SJCRH30 (cell line): ENCODE data around the gene DACT3. TPM values are rescaled to one million over a fixed set of nuclear protein-coding genes. Genes with fewer than 3 reads are reported as not detected.

ENCODE experiments used
- DNase-seq, 2 experiments: peaks; one replicate each; pipeline ENCODE4 v3.0.0-alpha.2; 2015 to 2020
- H3K27ac ChIP-seq: fragments of 250-450 bp; sonication (Bioruptor Pico); 2 replicates; pipeline ENCODE4 v1.5.1; 2020; ENCODE audit warnings: mild to moderate bottlenecking, moderate library complexity
- H3K27me3 ChIP-seq: fragments of 250-450 bp; sonication (Bioruptor Pico); 2 replicates; pipeline ENCODE4 v1.5.1; 2020; ENCODE audit warnings: mild to moderate bottlenecking, moderate library complexity
- H3K36me3 ChIP-seq: fragments of 250-450 bp; sonication (Bioruptor Pico); 2 replicates; pipeline ENCODE4 v1.5.1; 2020; ENCODE audit warnings: mild to moderate bottlenecking, moderate library complexity
- H3K4me1 ChIP-seq: fragments of 250-450 bp; sonication (Bioruptor Pico); 2 replicates; pipeline ENCODE4 v1.5.1; 2020; ENCODE audit warnings: mild to moderate bottlenecking, moderate library complexity
- H3K4me3 ChIP-seq: fragments of 250-450 bp; sonication (Bioruptor Pico); 2 replicates; pipeline ENCODE4 v1.5.1; 2020; ENCODE audit warnings: mild to moderate bottlenecking, moderate library complexity
- H3K9me3 ChIP-seq: fragments of 250-450 bp; sonication (Bioruptor Pico); replicated peaks from 2 replicates; pipeline ENCODE4 v1.5.1; 2020; ENCODE audit warnings: mild to moderate bottlenecking, moderate library complexity
- total RNA-seq: library from RNA; depleted of rRNA; stranded (reverse); fragments of >200 nt; shearing (Covaris generic); gene quantifications from 2 replicates; pipeline ENCODE4 v1.2.3, GENCODE V29; 2014

DACT3 gene
- total RNA-seq, 1 experiment from 2014 or later: 2.6 TPM

GRCh38 chr19:46650445-46650844, 10.5 kb downstream of the DACT3 start:
- Histone ChIP-seq H3K4me1 (no peaks in the 10 kb centered on the region; the same call in none of the 2 replicates), H3K4me3 (no peak overlapping the region), H3K27ac (no peak overlapping the region), H3K9me3 (no peaks in the 10 kb centered on the region), H3K27me3 (no peaks in the 10 kb centered on the region), H3K36me3 (no peaks in the 10 kb centered on the region)
- DNase-seq: no peak

GRCh38 chr19:46648961-46649960, 11.7 kb downstream of the DACT3 start:
- H3K9me3 ChIP-seq: no peaks in the 10 kb centered on the region
- no peak overlapping the region for H3K4me3 ChIP-seq
- H3K27me3 ChIP-seq: no peaks in the 10 kb centered on the region
- no peak overlapping the region for H3K27ac ChIP-seq
- H3K36me3 ChIP-seq: no peaks in the 10 kb centered on the region
- no peak for DNase-seq
- no peaks in the 10 kb centered on the region; the same call in 1 of the 2 replicates for H3K4me1 ChIP-seq

- H3K4me3 ChIP-seq: no peak overlapping the region
- H3K9me3 ChIP-seq: no peaks in the 10 kb centered on the region
- H3K27me3 ChIP-seq: no peaks in the 10 kb centered on the region
- no peak for DNase-seq
- H3K36me3 ChIP-seq: no peaks in the 10 kb centered on the region
- no peak overlapping the region for H3K27ac ChIP-seq
- H3K4me1 ChIP-seq: no peaks in the 10 kb centered on the region
These were observed 12.7 kb downstream of the DACT3 start for GRCh38 chr19:46648060-46648960.

GRCh38 chr19:46646402-46646801, 14.6 kb downstream of the DACT3 start:
- no peaks in the 10 kb centered on the region for H3K4me1 ChIP-seq
- H3K4me3 ChIP-seq: no peak overlapping the region
- no peaks in the 10 kb centered on the region for H3K36me3 ChIP-seq
- H3K27me3 ChIP-seq: no peaks in the 10 kb centered on the region
- no peak overlapping the region for H3K27ac ChIP-seq
- no peak for DNase-seq
- no peaks in the 10 kb centered on the region for H3K9me3 ChIP-seq

GRCh38 chr19:46644720-46645119, 16.3 kb downstream of the DACT3 start:
- Histone ChIP-seq H3K9me3 (no peaks in the 10 kb centered on the region), H3K27me3 (no peaks in the 10 kb centered on the region), H3K27ac (no peak overlapping the region), H3K4me3 (no peak overlapping the region), H3K4me1 (peaks cover 3% of the 10 kb centered on the region), H3K36me3 (no peaks in the 10 kb centered on the region)
- DNase-seq: no peak

- no peak for DNase-seq
- Histone ChIP-seq H3K36me3 (no peaks in the 10 kb centered on the region), H3K4me3 (no peak overlapping the region), H3K27ac (no peak overlapping the region), H3K9me3 (no peaks in the 10 kb centered on the region), H3K27me3 (no peaks in the 10 kb centered on the region), H3K4me1 (peaks cover 4% of the 10 kb centered on the region)
These were observed 20.3 kb downstream of the DACT3 start for GRCh38 chr19:46640656-46641055.

GRCh38 chr19:46639358-46640182, 21.4 kb downstream of the DACT3 start:
- H3K27ac ChIP-seq: no peak overlapping the region; the same call in 1 of the 2 replicates
- H3K9me3 ChIP-seq: no peaks in the 10 kb centered on the region
- H3K4me1 ChIP-seq: peaks cover 4% of the 10 kb centered on the region
- H3K36me3 ChIP-seq: no peaks in the 10 kb centered on the region
- DNase-seq: peak; percentile 44 to 50
- H3K4me3 ChIP-seq: peak overlapping the region; percentile 60
- H3K27me3 ChIP-seq: peaks cover 6% of the 10 kb centered on the region; the same call in 1 of the 2 replicates

GRCh38 chr19:46637224-46637623, 23.8 kb downstream of the DACT3 start:
- Histone ChIP-seq H3K4me1 (peaks cover 4% of the 10 kb centered on the region), H3K27me3 (peaks cover 7% of the 10 kb centered on the region; the same call in 1 of the 2 replicates), H3K27ac (no peak overlapping the region), H3K36me3 (no peaks in the 10 kb centered on the region), H3K4me3 (no peak overlapping the region), H3K9me3 (no peaks in the 10 kb centered on the region)
- DNase-seq: no peak

- no peak within 1 kb of the TSS for H3K4me3 ChIP-seq
- H3K27me3 ChIP-seq: peaks cover 7% of the 10 kb centered on the region; the same call in 1 of the 2 replicates
- H3K4me1 ChIP-seq: peaks cover 9% of the 10 kb centered on the region
- H3K27ac ChIP-seq: no peak within 1 kb of the TSS
- H3K9me3 ChIP-seq: no peaks in the 10 kb centered on the region
- no peak for DNase-seq
- H3K36me3 ChIP-seq: no peaks in the 10 kb centered on the region
These were observed 24.8 kb downstream of the DACT3 start, which contains the start of gene GNG8 for GRCh38 chr19:46635920-46636761. Gene GNG8, minus strand, starts transcription at chr19:46636202. Its CDS starts 1,520 bp downstream, at chr19:46634682.

- peaks cover 14% of the 10 kb centered on the region for H3K4me1 ChIP-seq
- no peak overlapping the region for H3K27ac ChIP-seq
- H3K27me3 ChIP-seq: peaks cover 7% of the 10 kb centered on the region; the same call in 1 of the 2 replicates
- no peak overlapping the region for H3K4me3 ChIP-seq
- no peaks in the 10 kb centered on the region for H3K36me3 ChIP-seq
- DNase-seq: no peak
- H3K9me3 ChIP-seq: no peaks in the 10 kb centered on the region
These were observed 26.2 kb downstream of the DACT3 start for GRCh38 chr19:46634656-46635218.

GRCh38 chr19:46634045-46634655, 26.8 kb downstream of the DACT3 start:
- Histone ChIP-seq H3K27me3 (peaks cover 7% of the 10 kb centered on the region; the same call in 1 of the 2 replicates), H3K4me1 (peaks cover 13% of the 10 kb centered on the region), H3K4me3 (no peak overlapping the region), H3K9me3 (no peaks in the 10 kb centered on the region), H3K36me3 (no peaks in the 10 kb centered on the region), H3K27ac (no peak overlapping the region)
- peak; percentile 60 to 66 for DNase-seq

- DNase-seq: no peak
- Histone ChIP-seq H3K27me3 (peaks cover 7% of the 10 kb centered on the region; the same call in 1 of the 2 replicates), H3K36me3 (no peaks in the 10 kb centered on the region), H3K4me3 (no peak overlapping the region), H3K4me1 (peaks cover 13% of the 10 kb centered on the region), H3K9me3 (no peaks in the 10 kb centered on the region), H3K27ac (no peak overlapping the region)
These were observed 27.9 kb downstream of the DACT3 start for GRCh38 chr19:46633130-46633529.
